SW 1271 (cell line): ENCODE data around the gene SGMS1.
A peak's percentile ranks its signal among the peaks of the same experiment; 100 is the strongest.

Experiments used
- DNase-seq, 2 experiments: peaks; one replicate each; lab custom pipeline; 2025; lab: John Stamatoyannopoulos, UW

The SGMS1 gene

GRCh38 chr10:50421026-50421719 is 202.6 kb downstream of the SGMS1 start:
- DNase-seq = peak in 1 of 2 experiments; percentile 11

GRCh38 chr10:50420196-50420595 is 203.6 kb downstream of the SGMS1 start:
- no peak for DNase-seq

- no peak for DNase-seq
Observed at GRCh38 chr10:50419756-50420155, 204.0 kb downstream of the SGMS1 start.

GRCh38 chr10:50419091-50419490 is 204.7 kb downstream of the SGMS1 start:
- DNase-seq = no peak

- DNase-seq = peak; percentile 7 to 70
Observed at GRCh38 chr10:50417886-50418830, 205.6 kb downstream of the SGMS1 start.

DNA sequence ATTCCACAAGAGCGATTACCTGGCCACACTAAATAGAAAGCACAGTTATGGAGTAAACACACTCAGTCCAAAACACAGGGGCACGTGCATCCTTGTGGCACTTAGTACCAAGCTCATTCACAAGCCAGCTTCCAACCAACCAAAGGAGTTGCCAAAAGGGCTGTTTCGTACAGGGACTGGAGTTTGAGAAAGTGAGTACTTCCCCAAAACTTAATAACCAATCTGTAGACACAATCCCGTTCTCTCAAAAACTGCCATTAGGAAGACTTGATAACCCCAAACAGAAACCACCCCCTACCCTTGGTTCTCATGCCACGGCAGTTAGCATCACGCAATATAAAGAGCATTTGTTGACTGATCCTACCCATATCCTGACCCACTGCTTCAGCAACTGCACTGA is 206.3 kb downstream of the SGMS1 start:
- DNase-seq = no peak

GRCh38 chr10:50416881-50417280 is 206.9 kb downstream of the SGMS1 start:
- no peak for DNase-seq

GRCh38 chr10:50416181-50416824 is 207.5 kb downstream of the SGMS1 start:
- DNase-seq = no peak

DNA sequence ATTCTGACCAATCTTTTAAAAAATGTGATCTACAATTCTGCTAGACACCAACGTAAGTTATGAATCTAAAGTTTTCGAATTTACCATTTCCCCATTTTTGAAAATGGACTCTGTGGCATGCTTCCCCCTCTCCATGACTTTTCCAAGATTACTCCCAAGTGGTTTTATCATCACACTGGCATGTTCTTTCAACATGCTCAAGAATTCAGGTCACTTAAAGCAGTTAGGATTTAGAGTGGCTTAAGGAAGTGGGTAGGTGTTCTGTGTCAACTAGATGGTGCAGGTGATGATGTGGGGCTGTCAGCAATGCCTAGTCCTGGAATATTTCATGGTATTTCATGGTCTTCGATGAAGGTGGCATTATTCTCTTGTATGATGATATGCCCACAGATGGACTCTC is 208.5 kb downstream of the SGMS1 start:
- DNase-seq = no peak

GRCh38 chr10:50410066-50410811 is 213.5 kb downstream of the SGMS1 start:
- no peak for DNase-seq

DNA sequence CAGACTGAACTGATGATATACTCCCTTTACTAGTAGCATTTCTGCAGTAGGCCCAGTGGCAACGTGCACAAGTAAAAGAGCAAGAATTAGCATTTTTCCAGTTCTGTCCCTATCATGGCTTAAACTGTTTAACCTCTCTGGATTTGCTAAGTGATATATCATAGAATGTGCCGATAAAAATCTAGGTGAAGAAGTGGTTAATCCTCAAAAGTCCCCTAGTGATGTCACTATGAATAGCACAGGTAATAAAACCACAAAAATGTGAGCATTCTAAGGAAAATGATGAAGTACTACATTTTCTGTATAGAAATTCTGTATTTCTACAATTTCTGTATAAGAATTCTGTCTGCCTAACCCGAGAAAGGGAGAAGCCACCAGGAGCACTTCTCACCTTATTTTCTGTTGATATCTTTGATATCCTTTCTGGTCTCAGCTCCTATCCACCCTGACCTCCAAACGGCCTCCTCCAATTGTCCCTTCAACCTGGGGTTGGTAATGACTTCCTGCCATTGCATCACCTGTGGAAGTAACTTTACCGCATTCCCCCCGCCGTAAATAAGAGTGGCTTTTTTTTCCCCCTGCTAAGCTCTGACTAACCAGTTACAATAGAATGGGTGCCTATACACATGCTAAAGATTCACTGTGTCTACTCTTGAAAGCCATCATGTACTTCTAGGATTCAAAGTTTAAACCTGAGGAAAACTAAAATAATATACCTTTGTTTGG is 216.5 kb downstream of the SGMS1 start:
- no peak for DNase-seq

- DNase-seq = no peak
Observed at GRCh38 chr10:50406457-50407070, 217.2 kb downstream of the SGMS1 start.

GRCh38 chr10:50405723-50406122 is 218.0 kb downstream of the SGMS1 start:
- no peak for DNase-seq

DNA sequence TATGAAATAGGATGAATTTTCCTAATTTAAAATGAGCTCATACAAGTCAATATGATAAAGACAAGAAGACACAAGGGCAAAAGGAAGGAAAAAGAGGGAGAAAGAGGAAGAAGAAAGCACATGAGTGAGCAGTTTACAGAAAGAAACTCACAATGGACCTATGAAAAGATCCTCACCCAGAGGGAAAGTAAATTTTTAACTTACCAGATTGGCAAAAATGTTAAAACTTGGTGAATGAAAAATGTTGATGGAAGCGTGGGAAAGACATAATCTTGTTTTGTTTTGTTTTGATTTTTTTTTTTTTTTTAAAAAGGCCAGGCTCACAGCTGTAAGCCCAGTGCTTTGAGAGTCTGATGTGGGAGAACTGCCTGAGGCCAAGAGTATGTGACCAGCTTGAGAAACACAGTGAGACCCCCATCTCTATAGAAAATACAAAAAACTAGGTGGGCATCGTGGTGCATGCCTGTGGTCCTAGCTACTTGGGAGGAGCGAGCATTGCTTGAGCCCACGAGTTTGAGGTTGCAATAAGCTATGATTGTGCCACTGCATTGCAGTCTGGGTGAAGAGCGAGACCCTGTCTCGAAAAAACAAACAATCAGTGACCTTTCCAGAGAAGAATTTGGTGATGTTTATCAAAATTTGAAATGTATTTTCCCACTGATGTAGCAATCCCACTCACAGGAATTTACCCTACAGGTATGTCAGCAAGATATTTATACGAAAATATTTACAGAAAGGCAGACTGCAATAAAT is 219.6 kb downstream of the SGMS1 start:
- DNase-seq = no peak

DNA sequence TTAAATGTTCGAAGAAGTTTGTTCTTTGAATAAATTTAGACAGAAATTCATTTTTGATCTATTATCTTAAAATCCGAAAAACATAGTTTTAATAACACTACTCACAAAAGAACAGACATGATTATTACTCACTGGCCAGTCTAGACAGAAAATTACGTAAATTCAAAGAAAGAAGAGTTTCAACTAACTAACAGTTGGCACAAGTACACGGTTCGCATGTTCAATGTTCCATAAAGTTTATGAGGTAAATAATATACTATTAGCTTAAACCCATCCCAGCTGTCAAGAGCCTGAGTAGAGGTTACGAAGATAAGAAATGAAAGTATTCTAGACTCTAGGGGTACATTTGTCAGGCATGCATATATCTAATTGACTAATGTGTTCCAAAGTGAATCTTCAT is 220.7 kb downstream of the SGMS1 start:
- no peak for DNase-seq

GRCh38 chr10:50402466-50402865 is 221.3 kb downstream of the SGMS1 start:
- DNase-seq = no peak

- no peak for DNase-seq
Observed at GRCh38 chr10:50400694-50401093, 223.1 kb downstream of the SGMS1 start.

DNA sequence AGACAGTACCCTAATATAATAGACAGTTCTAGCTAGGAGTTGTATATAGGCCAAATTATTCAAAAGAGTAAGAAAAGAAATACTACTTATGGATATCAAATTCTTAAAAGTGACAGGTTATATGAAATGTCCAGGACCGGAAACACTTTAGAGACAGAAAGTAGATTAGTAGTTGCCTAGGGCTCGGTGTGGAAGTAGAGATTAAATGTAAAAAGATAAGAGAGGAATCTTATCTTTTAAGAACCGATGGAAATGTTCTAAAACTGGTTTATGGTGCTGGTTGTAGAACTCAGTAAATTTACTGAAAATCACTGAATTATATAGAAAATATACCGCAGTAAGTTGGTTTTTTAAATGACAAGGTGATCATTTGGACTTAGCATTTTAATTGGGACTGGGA is 224.9 kb downstream of the SGMS1 start:
- DNase-seq = no peak

DNA sequence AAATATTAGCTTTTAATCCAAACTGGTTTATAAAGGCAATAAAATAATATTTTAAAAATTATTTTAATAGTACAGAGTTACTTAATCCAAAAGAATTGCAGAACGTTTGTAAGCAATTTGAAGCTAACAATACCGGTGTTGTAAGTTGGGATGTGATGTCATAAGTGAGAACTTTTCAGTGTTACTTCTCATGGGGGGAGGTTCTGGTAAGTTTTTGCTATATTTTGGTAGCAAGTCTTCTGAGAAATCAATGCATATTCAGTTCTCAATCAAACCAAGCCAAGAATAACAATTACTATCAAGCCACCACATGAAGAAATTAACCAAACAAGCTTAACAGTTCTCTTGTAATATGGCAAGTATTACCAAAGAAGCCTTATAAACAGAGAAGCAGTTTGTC is 225.4 kb downstream of the SGMS1 start:
- DNase-seq = no peak
